Activated naive CD4-positive, alpha-beta T cell (primary cell): Measurements from ENCODE around the gene CREB5.

Source experiments
- DNase-seq, 4 experiments: peaks; one replicate each; lab custom pipeline; 2025; lab: John Stamatoyannopoulos, UW

Gene CREB5

DNA sequence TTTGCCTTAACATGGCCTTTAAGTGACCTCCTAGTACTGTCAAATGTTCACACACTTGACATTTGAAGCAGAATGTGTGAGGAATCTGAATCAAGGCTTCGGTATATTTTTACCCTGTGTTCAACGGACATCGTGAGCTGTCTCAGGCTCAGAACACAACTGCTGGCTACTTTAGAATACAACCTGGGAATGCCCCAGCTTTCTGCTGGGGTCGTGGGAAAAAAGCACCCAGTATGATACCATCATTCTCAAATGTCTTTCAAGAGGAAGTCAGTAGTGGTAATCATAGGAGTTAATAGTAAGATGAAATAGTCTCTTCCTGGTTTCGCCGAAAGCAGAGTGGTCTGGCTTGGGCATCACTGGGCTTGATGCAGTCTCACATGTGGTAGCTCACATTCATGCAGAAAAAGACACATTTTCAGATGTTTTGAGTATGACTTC, 67.2 kb downstream of the CREB5 start:
- DNase-seq, result no peak

DNA sequence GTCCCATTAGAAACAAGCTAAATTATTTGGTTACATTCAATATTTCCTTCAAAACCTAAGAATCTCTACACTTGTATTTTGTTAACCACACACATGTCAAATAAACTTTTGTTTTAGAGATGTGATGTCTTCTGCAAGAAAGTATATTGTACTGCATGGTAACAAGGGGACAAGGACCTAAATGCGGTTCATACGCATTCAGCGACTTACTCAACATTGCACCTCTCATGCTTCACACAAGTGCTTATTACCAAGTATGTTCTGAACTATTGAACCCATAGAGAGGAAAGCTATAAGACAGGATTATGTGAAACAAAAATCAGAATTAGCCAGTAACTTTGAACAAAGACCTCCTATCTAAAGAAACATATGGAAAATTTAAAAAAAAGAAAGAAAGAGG, 68.3 kb downstream of the CREB5 start:
- DNase-seq, result no peak

DNA sequence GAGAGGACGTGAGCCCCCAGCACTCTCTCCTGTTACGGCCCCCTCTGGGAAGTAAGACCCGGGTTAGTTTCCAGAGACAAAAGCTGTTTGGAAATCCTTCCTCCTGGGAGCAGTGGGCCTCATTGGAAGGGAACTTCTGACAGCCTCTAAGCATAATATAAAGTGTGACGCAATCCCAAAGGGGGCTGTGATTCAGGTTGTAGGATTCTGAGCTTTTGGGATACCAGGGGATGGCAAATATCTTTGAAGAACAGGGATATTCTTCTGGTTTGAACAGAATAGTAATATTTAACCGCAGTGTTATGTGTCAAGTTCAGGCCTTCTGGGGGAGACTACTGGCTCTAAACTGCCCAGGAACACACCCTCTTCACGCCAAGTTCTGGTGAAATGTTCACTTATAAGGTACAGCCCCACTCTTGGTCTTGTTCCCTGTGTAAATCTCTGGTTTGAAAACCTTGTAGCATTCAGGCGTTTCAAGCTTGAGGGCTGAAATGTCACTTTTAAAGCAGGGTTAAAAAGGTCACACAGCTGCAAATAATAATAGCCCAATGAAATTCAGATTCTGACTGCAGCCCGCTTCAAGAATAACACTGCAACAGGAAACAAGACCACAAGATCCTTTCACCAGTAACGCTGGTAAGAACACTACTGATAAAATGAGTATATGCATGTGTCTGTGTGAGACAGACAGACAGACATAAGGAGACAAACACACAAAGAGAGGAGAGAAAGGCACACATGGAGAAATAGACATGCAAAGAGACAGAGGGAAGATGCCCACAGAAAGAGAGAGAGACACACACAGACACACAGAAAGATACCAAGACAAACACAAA, 69.0 kb downstream of the CREB5 start:
- DNase-seq, result no peak

DNA sequence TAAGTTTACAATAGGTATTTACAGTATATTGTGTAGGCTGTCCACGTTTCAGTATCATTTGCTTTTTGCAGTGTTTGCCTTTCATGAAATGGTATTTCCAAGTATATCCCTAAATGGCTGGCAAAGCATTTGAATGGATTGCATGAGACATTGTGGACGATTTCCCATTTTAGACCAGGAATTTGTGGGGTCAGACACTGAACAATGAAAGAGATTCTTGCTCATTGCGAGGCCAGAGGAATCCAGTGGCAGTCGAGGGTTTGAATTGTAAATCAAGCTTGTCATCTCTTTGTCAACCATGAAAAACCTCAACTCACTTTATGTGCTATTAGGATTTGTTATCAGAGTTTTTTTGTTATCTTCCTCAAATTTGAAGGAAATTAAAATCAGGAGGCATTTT, 70.8 kb downstream of the CREB5 start:
- DNase-seq, result no peak

DNA sequence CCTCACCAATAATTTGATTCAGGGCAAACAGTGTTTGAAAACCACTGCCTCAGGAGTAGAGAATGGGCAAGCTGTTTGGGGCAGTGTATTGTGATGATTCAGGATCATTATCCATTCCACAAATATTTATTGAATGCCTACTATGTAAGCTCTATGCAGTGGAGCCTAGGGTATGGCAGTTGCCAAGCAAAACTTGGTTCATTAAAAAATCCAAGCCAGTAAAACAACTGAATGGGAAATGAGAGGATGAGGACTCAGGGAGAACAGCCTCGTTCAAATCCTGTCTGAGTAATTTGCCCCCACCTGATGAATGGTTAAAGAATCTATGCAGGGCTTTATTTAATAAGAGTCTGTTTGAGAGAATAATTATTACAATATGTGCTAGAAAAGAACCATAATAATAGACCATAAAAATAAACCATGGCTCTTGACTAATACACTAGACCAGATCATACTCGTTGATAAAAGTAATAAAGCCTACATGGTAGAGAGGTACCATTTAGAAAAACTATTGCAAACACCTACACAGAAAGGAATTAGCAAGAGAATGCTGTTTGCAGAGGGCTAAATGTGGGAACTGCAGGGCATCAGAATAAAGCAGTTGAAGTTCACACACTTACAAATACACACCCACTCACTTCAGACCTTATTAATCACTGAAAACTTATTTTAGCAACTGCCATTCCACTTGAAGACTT, 71.7 kb downstream of the CREB5 start:
- no peak for DNase-seq

DNA sequence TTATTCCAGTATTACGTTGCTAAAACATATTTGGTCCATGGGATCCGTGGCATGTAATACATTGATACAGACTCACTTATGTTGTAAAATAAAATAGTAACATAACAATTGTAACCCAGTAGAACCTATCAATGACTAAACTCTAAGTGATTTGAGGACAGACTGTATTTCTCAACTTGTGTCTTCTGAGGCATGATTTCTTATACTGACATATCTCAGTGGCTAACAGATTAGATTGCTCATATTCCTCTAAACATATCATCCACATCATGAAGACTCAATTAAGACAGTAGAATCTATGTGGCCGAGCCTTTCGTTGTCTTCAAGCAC, 72.3 kb downstream of the CREB5 start:
- DNase-seq, result no peak

DNA sequence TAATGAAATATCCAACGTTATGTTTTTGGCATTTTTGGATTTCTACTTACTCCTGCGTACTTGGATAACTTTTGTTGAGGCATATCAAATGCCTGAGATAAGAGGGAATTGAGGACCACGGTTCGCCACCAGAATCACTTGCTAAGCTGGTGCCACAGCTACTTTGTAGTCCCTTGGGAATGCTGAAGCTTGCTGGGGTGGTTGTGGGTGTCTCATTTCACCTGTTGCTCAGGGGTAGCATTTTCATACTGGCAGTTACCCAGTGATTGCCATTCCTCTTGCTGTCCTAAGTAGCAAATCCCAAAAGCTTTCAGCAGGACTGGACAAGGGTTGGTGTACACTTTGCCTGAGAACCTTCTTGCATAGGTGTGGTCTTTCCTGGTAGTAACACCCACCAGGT, 75.2 kb downstream of the CREB5 start:
- no peak for DNase-seq

DNA sequence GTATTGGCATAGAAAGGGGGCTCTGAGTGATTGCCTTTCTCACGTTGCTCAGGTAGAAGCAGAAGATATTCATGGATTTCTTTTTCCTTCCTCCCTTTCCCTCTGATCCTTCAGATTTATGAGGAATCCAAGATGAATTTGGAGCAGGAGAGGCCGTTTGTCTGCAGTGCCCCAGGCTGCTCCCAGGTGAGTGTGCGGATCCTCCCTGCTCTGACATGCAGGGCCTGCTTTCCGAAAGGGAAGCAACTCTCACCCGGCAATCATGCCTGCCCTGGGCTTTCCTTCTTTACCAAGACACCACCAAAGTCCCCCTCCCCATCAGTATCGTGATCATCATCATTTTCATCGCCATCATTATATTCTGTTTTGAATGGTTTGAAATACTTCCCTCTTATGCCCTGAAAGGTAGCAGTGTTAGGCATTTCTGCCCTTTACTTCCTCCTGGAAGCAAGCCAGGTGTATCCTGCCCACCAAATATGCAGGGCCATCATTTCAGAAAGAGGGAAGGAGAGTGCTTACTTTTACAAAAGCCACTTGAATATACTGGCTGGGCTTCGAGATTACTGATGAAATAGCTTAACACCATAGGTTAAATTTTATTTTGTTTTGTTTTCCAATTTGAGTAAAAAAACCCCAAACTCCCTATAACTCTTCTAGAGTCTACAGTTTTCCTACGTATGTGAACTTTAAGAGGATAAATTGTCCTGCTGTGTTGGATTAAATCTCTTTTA, 75.9 kb downstream of the CREB5 start:
- no peak for DNase-seq

DNA sequence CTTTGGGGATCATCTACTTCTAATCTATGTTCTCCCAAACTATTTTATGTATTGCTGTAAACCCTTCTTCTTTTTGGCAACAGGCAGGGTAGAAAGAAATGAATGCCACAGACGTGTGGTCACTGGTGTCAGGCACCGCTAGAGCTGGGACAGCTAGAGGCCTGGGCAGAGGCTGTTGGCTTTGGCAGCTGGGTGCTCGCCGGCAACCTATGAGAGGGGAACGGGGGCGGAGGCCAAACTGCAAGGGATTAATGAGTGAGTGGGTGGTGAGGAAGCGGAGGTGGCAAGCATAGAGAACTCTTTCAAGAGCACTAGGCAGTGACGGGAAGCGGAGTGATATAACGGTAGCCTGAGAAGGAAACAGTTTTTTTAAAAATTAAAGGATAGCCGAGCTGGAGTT, 78.5 kb downstream of the CREB5 start:
- DNase-seq, result no peak

DNA sequence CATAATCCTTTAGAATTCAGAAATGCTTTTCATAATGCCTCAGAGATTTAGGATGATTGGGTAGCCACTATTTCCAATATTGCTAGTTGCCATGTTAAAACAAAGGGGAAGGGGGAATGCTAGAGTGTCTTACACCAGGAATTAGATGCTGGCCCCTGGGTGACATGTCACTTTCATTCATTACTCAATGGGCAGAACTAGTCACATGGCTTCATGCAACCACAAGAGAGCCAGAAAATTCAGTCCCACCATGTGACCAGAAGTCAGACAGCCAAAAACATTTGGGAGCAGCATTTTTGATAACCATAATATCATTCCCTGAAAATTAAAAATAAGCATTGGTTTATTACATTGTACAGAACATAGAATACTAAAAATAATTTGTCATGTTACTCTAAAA, 81.2 kb downstream of the CREB5 start:
- DNase-seq, result no peak

DNA sequence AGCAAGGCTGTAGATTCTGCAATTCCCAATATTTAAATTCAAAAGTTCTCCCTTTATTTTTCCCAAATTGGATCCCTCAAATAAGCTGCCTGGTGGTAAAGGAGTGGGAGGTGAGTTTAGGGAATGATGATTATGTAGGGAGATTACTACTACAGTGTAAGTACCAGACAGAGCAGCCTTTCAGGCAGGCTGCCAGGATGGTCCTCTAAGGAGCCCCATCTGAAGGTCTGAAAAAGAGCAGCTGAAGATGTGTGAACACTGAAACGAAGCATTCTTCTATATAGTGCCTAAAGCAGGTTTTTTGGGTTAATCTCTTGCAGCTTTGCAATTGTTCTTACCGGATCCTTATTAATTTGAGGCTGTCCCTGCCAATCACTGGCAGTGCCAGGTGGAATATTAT, 84.7 kb downstream of the CREB5 start:
- no peak for DNase-seq

DNA sequence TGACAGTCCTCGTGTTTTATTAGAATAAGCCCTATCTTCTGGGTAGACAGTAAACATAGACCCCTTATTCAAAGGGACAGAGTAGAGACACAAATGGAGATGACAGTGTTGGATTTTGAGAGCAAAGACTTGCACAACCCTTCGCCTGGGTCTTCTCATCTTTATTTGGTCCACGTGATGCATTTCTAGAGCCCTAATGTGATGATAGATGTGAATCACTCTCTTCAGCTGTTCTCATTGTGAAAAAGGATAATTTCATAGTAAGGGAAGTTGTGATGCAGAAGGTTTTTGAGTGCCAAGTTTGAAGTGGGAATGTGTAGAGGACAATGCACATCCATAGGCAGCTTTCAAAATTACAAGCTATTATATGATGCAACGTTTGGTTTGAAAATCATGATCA, 86.3 kb downstream of the CREB5 start:
- no peak for DNase-seq

DNA sequence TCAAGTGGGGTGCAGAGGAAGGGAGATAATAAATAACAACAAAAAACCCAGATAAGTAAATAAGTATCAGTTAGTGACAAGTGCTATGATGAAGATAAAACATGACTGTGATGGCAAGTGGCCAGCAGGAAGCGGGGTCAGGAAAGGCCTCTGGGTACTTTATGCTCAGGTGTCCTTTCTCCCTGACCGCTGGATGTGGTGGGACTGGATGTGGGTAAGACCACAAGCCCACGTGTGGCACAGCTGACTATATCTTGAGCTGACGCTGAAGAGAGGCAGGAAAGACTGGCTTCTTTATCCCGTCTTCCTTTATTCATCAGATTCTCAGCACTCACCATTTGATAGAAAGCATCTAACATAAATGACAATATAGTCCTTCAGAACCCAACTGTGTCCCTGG, 87.8 kb downstream of the CREB5 start:
- no peak for DNase-seq

DNA sequence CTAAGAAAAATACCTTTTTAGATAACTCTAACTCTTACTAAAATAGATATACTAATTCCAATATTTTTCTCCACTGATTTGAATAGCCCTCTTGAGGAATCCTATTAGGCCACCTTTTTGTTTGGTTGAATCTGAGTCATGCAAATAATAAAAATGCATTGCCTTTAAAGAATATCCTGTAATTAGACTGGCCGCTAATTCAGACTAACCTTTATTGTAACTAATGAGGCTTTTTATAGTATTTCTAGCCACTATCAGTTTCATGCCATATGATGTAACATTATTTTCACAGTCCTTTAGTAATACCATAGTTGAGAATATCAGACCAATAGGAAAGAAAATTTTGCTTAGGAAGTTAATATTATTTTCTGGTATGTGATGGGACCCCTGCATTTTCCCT, 90.1 kb downstream of the CREB5 start:
- no peak for DNase-seq

DNA sequence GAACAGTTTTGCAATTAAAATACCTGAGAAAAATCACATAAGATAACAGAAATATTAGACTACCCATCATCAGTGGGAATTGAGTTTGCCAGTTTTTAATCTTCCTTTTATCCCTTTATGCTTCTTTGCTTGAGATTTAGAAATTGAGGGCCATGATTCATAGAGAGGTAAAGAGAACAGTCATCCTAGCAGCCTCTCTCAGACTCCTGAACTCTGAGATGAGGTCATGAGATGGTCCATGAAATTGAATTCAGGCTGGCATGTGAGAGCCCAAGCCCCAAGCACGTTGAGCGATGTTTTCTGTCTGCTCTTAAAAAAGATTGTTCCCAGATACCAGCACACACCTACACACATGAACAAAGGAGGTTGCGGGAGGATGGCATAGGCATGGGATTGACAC, 91.1 kb downstream of the CREB5 start:
- no peak for DNase-seq

DNA sequence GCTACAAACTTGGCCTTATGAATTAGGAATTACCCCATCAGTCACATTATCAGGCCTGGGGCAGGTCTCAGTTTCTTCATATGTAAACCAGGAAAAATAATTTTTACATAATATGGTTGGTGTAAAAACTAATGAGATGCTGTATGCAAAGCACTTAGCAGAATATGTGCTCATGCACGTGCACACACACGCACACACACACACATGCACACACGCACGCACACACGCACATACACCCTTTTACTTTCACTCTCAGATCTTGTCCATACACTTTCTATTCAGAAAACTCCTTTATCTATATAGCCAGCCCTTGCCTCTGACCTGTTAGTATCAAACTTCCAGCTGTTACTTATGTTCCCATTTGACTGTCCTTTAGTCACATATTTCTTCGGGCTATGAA, 92.7 kb downstream of the CREB5 start:
- DNase-seq, result no peak

DNA sequence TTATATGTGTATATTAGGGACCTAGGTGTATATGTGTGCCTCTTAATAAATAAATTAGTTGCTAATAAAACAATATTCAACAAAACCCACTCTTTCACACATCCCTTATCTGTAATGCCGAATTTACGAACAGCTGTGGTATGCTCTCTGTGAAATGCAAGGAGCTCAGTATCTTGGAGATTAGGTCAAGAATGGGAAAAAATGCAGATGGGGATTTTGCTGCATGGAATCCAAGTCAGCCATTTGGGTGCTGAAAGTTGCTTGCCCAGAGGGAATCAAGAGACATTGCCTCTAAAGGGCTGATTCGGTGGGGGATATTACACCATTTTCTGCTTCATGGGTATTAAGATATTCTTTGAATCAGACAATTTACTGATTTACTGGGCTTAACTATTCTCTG, 93.5 kb downstream of the CREB5 start:
- DNase-seq, result no peak

DNA sequence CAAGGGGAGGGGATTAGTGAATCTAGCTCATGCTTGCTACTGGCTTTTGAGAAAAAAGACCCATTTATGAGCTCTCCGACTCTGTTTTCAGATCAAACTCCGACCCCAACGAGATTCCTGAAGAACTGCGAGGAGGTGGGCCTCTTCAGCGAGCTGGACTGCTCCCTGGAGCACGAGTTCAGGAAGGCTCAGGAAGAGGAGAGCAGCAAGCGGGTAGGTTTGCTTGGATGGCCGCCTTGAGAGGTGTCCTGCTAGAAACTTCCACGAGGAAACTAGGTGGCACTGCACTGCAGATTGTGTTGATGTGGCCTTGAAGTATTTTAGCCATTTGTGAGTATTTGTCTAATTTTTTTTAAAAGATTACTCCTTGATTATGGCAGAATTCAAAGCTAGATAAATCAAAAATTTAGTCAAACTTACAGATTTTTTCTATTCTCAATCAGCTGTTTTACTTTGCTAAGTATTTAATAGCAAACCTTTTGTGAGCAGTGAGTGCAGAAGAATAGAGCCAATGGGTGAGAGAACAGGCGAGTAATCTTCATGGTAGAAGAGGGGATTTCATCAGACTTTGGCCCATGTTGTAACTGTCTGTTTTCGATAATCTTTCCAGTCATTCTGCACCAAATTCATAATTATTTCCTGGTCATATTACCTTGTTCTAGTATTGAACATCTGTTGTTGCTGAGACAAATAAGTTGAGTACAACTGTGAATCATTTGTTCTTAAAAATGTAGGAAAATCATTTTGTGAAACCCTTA, 95.4 kb downstream of the CREB5 start:
- no peak for DNase-seq

DNA sequence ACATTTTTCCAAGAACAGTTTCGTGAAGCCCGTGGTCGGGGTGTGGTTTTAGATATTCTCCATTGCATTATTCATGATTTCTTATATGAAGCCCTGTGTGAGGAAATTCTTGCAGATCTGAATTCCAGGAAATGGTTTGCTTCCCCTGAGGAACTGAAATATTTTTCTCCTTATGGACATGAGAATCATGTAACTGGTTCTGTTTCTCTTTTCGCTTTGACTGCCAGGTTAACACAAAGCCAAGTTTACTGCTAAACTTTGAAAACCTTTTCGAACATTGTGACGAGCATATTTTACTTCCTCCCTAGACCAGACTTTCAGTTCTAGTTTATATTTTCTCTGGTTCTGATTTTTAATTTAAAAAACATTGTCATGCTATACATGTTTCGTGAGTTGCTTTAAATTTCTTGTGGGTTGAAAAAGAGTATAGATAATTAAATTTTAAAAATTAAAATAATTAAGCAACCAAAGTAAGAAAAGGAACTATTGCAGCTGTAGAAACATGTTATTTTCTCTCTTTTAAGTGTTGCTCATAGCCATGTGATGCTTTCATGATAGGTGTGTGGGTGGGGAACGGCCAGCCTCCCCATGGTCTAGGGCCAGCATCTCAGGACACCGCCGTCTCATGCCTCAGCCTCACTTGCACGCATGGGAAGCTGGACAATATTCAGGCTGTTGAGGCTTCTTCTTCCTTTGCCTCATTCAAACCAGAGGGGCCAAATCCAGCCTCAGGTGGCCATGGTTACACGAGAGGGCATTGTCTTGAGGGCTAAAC, 97.1 kb downstream of the CREB5 start:
- DNase-seq, result no peak

DNA sequence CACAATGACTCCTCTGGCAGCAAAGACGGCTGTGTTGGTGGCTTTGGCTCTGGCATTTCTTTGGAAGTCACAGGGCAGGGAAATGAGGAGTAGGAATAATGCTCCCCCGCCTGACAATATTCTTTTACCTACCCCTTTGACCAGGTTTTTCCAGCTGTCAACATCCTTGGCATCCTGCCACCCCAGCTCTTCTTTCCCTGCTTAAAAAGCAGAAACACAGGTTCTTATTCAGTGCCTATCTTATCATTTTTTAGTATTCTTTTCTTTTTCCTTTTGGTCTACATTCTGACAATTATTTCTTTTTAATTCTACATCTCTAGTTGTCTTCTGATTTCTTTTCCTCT, 97.7 kb downstream of the CREB5 start:
- no peak for DNase-seq

DNA sequence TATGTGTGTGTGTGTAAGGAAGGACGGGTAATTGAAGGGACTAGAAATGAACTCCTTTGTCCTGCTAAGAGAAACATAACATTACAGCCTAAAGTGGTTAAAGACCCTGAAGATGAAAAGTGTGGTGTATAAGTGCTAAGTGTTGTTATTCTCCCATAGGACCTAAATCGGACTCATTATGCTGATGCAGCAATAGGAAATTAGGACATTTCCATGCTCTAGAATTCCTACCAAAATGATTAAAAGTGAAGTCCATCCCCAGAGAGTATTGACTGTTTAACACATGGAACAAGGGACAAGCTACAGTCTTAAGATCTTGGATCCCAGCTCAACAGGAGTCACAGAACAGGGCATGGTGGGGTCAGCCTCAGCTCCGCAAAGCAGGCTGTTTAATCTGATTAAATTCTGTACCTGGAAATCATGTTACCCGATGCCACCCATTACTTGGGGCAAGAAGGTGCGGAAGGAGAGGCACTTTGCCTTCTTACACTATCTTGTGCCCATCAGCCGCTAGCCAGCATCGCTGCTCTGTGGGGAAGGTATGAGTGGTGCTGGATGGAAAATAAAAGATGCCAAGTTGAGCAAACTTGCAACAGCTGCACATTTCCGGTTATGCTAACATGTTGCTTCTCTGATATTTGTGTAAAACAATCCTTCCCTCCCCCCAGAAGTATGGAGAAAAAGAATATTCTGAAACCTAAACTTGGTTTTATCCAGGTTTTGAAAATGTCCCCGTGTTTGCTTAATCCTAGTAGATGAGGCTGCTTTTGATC, 100.5 kb downstream of the CREB5 start:
- DNase-seq, result no peak
